GM12878 (cell line): ENCODE results near the gene RPS6KA2. TPM values are rescaled to one million over a fixed set of nuclear protein-coding genes. Genes with fewer than 3 reads are reported as not detected.

Source experiments
- ATAC-seq: fragments of 200-7000 bp; cut with Tn5 transposase; 3 replicates; pipeline ENCODE4 v1.9.1; 2020; ENCODE audit warnings: mild to moderate bottlenecking, moderate library complexity
- BruUV-seq: library from RNA; stranded (reverse); fragments of 400-500 nt; replicated peaks from 2 replicates; lab custom pipeline; 2021; lab: Mats Ljungman, UMichigan
- CTCF ChIA-PET: fragments of 300-600 bp; sonication (Branson Sonifier 250); formaldehyde crosslinking; extraction: SDS; loops from one replicate; lab custom pipeline; 2021; ENCODE audit warnings: inconsistent platforms; lab: Yijun Ruan, JAX
- POLR2A ChIA-PET: fragments of 350-600 bp; formaldehyde crosslinking; extraction: SDS; loops from one replicate; lab custom pipeline; 2021; ENCODE audit warnings: inconsistent platforms; lab: Charles Lee
- RAD21 ChIA-PET: fragments of 300-600 bp; sonication (Branson Sonifier 250); formaldehyde crosslinking; loops from one replicate; lab custom pipeline; 2023; ENCODE audit warnings: antibody characterized with exemption; ENCODE audit not compliant: unreplicated experiment; lab: Charles Lee
- SMC1A ChIA-PET: fragments of 300-600 bp; sonication (Branson Sonifier 250); formaldehyde crosslinking; loops from one replicate; lab custom pipeline; 2023; ENCODE audit not compliant: unreplicated experiment, uncharacterized antibody; lab: Charles Lee
- DNase-seq: peaks from one replicate; pipeline ENCODE4 v3.0.0-alpha.2; 2011; ENCODE audit warnings: low read depth, low spot score
- FAIRE-seq: peaks from 3 replicates; lab custom pipeline; 2011; peaks lifted over from hg19 to GRCh38; lab: Jason Lieb, UNC
- H2AFZ ChIP-seq: 2 replicates; pipeline ENCODE4 v1.6.0; 2011; ENCODE audit warnings: low read depth, low read length, control low read depth; ENCODE audit not compliant: control insufficient read depth
- H3K27ac ChIP-seq: 2 replicates; pipeline ENCODE4 v1.5.1; 2011; ENCODE audit warnings: control low read depth; ENCODE audit not compliant: control insufficient read depth, insufficient read depth
- H3K27me3 ChIP-seq, 2 experiments: replicated peaks in 1 of 2; 2 replicates each; pipeline versions ENCODE4 v1.6.0 to v1.6.1; 2011; ENCODE audit warnings: low read length in 1 of 2; ENCODE audit not compliant: control insufficient read depth in 2 of 2, insufficient read depth in 2 of 2
- H3K36me3 ChIP-seq, 2 experiments: 2 replicates each; pipeline ENCODE4 v1.5.1; 2011; ENCODE audit warnings: low read length in 1 of 2; ENCODE audit not compliant: control insufficient read depth in 2 of 2, insufficient read depth in 2 of 2
- H3K4me1 ChIP-seq: 2 replicates; pipeline ENCODE4 v1.6.1; 2011; ENCODE audit warnings: mild to moderate bottlenecking, low read length, moderate library complexity, mixed read lengths; ENCODE audit not compliant: control insufficient read depth, insufficient read depth
- H3K4me2 ChIP-seq: 2 replicates; pipeline ENCODE4 v1.6.0; 2011; ENCODE audit warnings: control low read depth; ENCODE audit not compliant: control insufficient read depth, insufficient read depth
- H3K4me3 ChIP-seq: fragments of 200-600 bp; sonication (generic); 2 replicates; pipeline ENCODE4 v1.5.1; 2016
- H3K79me2 ChIP-seq: 2 replicates; pipeline ENCODE4 v1.6.0; 2011; ENCODE audit warnings: low read length; ENCODE audit not compliant: control insufficient read depth, insufficient read depth
- H3K9ac ChIP-seq: 2 replicates; pipeline ENCODE4 v1.8.0; 2011; ENCODE audit warnings: low read length, control low read depth, mixed read lengths; ENCODE audit not compliant: control insufficient read depth, insufficient read depth
- H3K9me3 ChIP-seq: replicated peaks from 3 replicates; pipeline ENCODE4 v1.5.1; 2011; ENCODE audit warnings: mild to moderate bottlenecking, low read length; ENCODE audit not compliant: control insufficient read depth, insufficient read depth
- H4K20me1 ChIP-seq: 2 replicates; pipeline ENCODE4 v1.6.0; 2011; ENCODE audit not compliant: control insufficient read depth, insufficient read depth
- CEBPZ ChIP-seq: fragments of 150-350 bp; IDR thresholded peaks from 2 replicates; pipeline ENCODE4 v1.6.1; 2016; ENCODE audit warnings: low read depth, low read length
- FOXM1 ChIP-seq: IDR thresholded peaks from 2 replicates; pipeline ENCODE4 v1.6.1; 2012; ENCODE audit warnings: low read depth, mild to moderate bottlenecking, inconsistent platforms, low read length, moderate library complexity
- KLF5 ChIP-seq: fragments of 450-650 bp; IDR thresholded peaks from 2 replicates; pipeline ENCODE4 v1.6.1; 2014; ENCODE audit warnings: mild to moderate bottlenecking; ENCODE audit not compliant: partially characterized antibody
- ZBED1 ChIP-seq: IDR thresholded peaks from 2 replicates; pipeline ENCODE4 v1.6.1; 2016; ENCODE audit warnings: borderline replicate concordance
- WGBS: methylation state at CpG from one replicate; pipeline ENCODE4 v1.1.6; 2016; ENCODE audit warnings: low lambda C conversion rate; ENCODE audit not compliant: insufficient replicate concordance, insufficient coverage; ENCODE audit errors: missing lambda C conversion rate; 5-methylcytosine and 5-hydroxymethylcytosine counted together
- in situ Hi-C: fragments of 300-500 bp; cut with MboI; formaldehyde crosslinking; loops from 9 replicates; pipeline ENCODE4 v1.14.3; 2018; ENCODE audit warnings: mixed read lengths
- intact Hi-C: fragments of 100-400 bp; cut with micrococcal nuclease; formaldehyde crosslinking; loops from one replicate; pipeline ENCODE4 v1.14.2; 2022; ENCODE audit not compliant: unreplicated experiment
- polyA plus RNA-seq, 11 experiments: library from polyadenylated mRNA; depleted of rRNA in 4 of 11; unstranded in 6 of 11; stranded (reverse) in 5 of 11; fragments of >200 nt; fragmentation: Nextera tagmentation in 4 of 11; fragmentation: Illumina TruSeq in 1 of 11; extraction: Ambion mirVana in 4 of 11; extraction: Trizol in 1 of 11; gene quantifications; 1 replicate in 1 of 11; 2 replicates in 10 of 11; pipeline versions ENCODE4 v1.2.1 to v1.2.3, GENCODE V29; 2011 to 2016; ENCODE audit warnings: inconsistent platforms in 2 of 11, missing spikeins in 2 of 11, low read depth in 1 of 11
- total RNA-seq, 4 experiments: library from RNA; depleted of rRNA in 3 of 4; stranded (reverse); fragments of >200 nt in 3 of 4; fragmentation: Illumina TruSeq in 1 of 4; extraction: Trizol in 1 of 4; gene quantifications; 2 replicates each; pipeline versions ENCODE4 v1.2.1 to v1.2.3, GENCODE V29; 2013 to 2021

Gene RPS6KA2
- total and polyA plus RNA-seq, 10 of the 15 experiments (the other 5 are each of a cell fraction or from before 2014, with no cell fraction given), result 0.02 to 1.0 (median 0.22) TPM; not detected in 1

GRCh38 chr6:166411271-166411670 is 215.8 kb downstream of the RPS6KA2 start (continued):
- no peak for TF ChIP-seq CEBPZ
- TF ChIP-seq, all 136 proteins: peak for 0

- H4K20me1 ChIP-seq, result no peaks in the 10 kb centered on the region; the same call in 1 of the 2 replicates
- in situ Hi-C loops, result no loop called here
- ChIA-PET RAD21 (no interaction called here), CTCF (interaction anchor here (1.8 to 1.9 kb wide), 2 partner anchors 10 to 97 kb away, joined by 7 to 9 read pairs; no protein-coding TSS in a partner anchor), SMC1A (interaction anchor here (1.0 to 1.7 kb wide), 3 partner anchors 12 to 97 kb away, joined by 3 to 8 read pairs (median 6); no protein-coding TSS in a partner anchor), POLR2A (interaction anchor here (2.0 kb wide), 1 partner anchor 12 kb away, joined by 7 read pairs; no protein-coding TSS in a partner anchor)
- 31% methylated on average over 10 of the region's 10 CpGs for WGBS
- no peak overlapping the region for H3K9ac ChIP-seq
- H3K4me2 ChIP-seq, result no peak overlapping the region
- peak; percentile 56 for ATAC-seq
- no peak overlapping the region for H3K27ac ChIP-seq
- TF ChIP-seq KLF5 (no peak), ZBED1 (no peak), FOXM1 (no peak)
- H2AFZ ChIP-seq, result peak overlapping the region; percentile 2; the same call in 1 of the 2 replicates
- peaks cover 6% of the 10 kb centered on the region for H3K4me1 ChIP-seq
- no peak overlapping the region for H3K4me3 ChIP-seq
- intact Hi-C loops, result no loop called here
- no peaks in the 10 kb centered on the region for H3K36me3 ChIP-seq
- no peak for FAIRE-seq
- H3K27me3 ChIP-seq, result no peaks in the 10 kb centered on the region
- BruUV-seq, result no TSS peak
- H3K79me2 ChIP-seq, result no peaks in the 10 kb centered on the region
- DNase-seq, result peak; percentile 37
- no peaks in the 10 kb centered on the region for H3K9me3 ChIP-seq
Measured at GRCh38 chr6:166410426-166410935, 216.6 kb downstream of the RPS6KA2 start.
